ENCODE measurements around the gene CDK9. TPM values are rescaled to one million over a fixed set of nuclear protein-coding genes. Genes with fewer than 3 reads are reported as not detected.

The CDK9 gene
- total RNA-seq, 1 experiment from 2014 or later: 37.3 TPM

DNA sequence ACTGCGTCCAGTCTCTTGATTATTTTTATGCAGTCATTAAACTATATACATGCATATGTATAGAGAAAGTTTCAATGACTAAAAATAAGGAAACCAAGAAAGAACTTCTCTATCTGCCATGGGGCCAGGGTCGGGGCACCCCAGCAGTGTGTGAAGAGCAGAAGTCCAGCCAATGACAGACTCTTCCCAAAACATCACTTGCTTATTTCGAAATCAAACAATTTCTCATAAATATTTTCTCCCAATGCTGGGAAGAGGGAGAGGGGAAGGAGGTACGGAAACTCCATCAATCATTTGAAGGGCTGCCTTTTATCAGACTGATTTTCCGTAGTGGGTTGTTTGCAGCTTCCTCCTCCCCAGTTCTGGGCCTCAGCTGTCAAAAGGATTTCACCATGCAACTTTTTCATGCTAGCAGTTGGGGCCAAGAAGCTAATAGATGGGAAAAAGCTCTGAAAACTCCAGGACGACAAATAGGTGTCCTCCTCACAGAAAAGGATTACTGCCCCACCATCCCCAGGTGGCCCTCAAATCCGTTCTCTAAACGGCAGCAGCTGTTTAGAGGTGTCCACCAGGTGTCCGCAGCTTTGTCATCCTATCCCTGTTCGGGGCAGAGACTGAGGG is 16.2 kb downstream of the CDK9 start:
- no peak for TF ChIP-seq EZH2 (IDR thresholded peaks at IDR 0.05; ENCODE audit: low read length, unreplicated experiment)
- TF ChIP-seq EZH2phosphoT487 (IDR thresholded peaks at IDR 0.05; ENCODE audit: borderline replicate concordance, low read length): no peak
- TF ChIP-seq, protein P1, sequence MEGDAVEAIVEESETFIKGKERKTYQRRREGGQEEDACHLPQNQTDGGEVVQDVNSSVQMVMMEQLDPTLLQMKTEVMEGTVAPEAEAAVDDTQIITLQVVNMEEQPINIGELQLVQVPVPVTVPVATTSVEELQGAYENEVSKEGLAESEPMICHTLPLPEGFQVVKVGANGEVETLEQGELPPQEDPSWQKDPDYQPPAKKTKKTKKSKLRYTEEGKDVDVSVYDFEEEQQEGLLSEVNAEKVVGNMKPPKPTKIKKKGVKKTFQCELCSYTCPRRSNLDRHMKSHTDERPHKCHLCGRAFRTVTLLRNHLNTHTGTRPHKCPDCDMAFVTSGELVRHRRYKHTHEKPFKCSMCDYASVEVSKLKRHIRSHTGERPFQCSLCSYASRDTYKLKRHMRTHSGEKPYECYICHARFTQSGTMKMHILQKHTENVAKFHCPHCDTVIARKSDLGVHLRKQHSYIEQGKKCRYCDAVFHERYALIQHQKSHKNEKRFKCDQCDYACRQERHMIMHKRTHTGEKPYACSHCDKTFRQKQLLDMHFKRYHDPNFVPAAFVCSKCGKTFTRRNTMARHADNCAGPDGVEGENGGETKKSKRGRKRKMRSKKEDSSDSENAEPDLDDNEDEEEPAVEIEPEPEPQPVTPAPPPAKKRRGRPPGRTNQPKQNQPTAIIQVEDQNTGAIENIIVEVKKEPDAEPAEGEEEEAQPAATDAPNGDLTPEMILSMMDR (conservative IDR thresholded peaks at IDR 0.05; ENCODE audit: low read depth, low read length): peak; percentile 22; the same call in 1 of the 2 replicates
- Histone ChIP-seq H2AFZ (ENCODE audit: low read length) (peak overlapping the region; percentile 63), H4K20me1 (ENCODE audit: low read length) (no peaks in the 10 kb centered on the region), H3K4me2 (ENCODE audit: low read length) (peak overlapping the region; percentile 86), H3K9ac (ENCODE audit: low read length) (peak overlapping the region; percentile 11; the same call in 1 of the 2 replicates), H3K79me2 (ENCODE audit: low read length) (peaks cover 36% of the 10 kb centered on the region), H3K4me1 (ENCODE audit: insufficient read depth, low read length) (peaks cover 27% of the 10 kb centered on the region), H3K9me2 (replicated peaks; ENCODE audit: low read length) (no peaks in the 10 kb centered on the region), H3K27me3 (ENCODE audit: low read length) (no peaks in the 10 kb centered on the region), H3K9me3 (ENCODE audit: low read length) (no peaks in the 10 kb centered on the region), H3K4me3 (ENCODE audit: low read length) (peak overlapping the region; percentile 58; the same call in 1 of the 2 replicates), H3K27ac (ENCODE audit: low read length) (peak overlapping the region; percentile 46), H3F3A (ENCODE audit: low read length, unreplicated experiment) (no peaks in the 10 kb centered on the region), H3K36me3 (ENCODE audit: low read depth, low read length) (peaks cover 9% of the 10 kb centered on the region; the same call in 1 of the 2 replicates)
- intact Hi-C loops (cut with micrococcal nuclease): loop anchor here (5.0 kb wide), 1 partner anchor 110 kb away; no protein-coding TSS in a partner anchor
- ChIA-PET POLR2A (ENCODE audit: unreplicated experiment) (no interaction called here), CTCF (interaction anchor here (0.8 kb wide), 1 partner anchor 316 kb away, joined by 3 read pairs; no protein-coding TSS in a partner anchor)
- ATAC-seq (no peak; the same call in 1 of the 2 replicates), DNase-seq (no peak)
- BruUV-seq (replicated peaks): TSS peak; percentile 53

- ATAC-seq: peak; percentile 71
- H3K36me3 ChIP-seq (ENCODE audit: low read depth, low read length): peaks cover 9% of the 10 kb centered on the region; the same call in 1 of the 2 replicates
- H3K4me2 ChIP-seq (ENCODE audit: low read length): peak within 1 kb of the TSS; percentile 86
- peak within 1 kb of the TSS; percentile 88 for H3K4me3 ChIP-seq (ENCODE audit: low read length)
- no peaks in the 10 kb centered on the region for H3K9me3 ChIP-seq (ENCODE audit: low read length)
- H3K9me2 ChIP-seq (replicated peaks; ENCODE audit: low read length): no peaks in the 10 kb centered on the region
- no TSS peak for BruUV-seq (replicated peaks)
- peak; percentile 72 for DNase-seq
- H3K4me1 ChIP-seq (ENCODE audit: insufficient read depth, low read length): peaks cover 27% of the 10 kb centered on the region
- H3K27ac ChIP-seq (ENCODE audit: low read length): peak within 1 kb of the TSS; percentile 90
- TF ChIP-seq, protein P1 (conservative IDR thresholded peaks at IDR 0.05; ENCODE audit: low read depth, low read length): no peak
- TF ChIP-seq EZH2 (IDR thresholded peaks at IDR 0.05; ENCODE audit: low read length, unreplicated experiment) (no peak), EZH2phosphoT487 (IDR thresholded peaks at IDR 0.05; ENCODE audit: borderline replicate concordance, low read length) (no peak)
- no peaks in the 10 kb centered on the region for H4K20me1 ChIP-seq (ENCODE audit: low read length)
- H3K9ac ChIP-seq (ENCODE audit: low read length): peak within 1 kb of the TSS; percentile 98
- POLR2A ChIA-PET (ENCODE audit: unreplicated experiment): no interaction called here
- intact Hi-C loops (cut with micrococcal nuclease): loop anchor here (5.0 kb wide), 1 partner anchor 109 kb away; no protein-coding TSS in a partner anchor
- H3F3A ChIP-seq (ENCODE audit: low read length, unreplicated experiment): no peaks in the 10 kb centered on the region
- H2AFZ ChIP-seq (ENCODE audit: low read length): peak within 1 kb of the TSS; percentile 63
- no peaks in the 10 kb centered on the region for H3K27me3 ChIP-seq (ENCODE audit: low read length)
- peaks cover 36% of the 10 kb centered on the region for H3K79me2 ChIP-seq (ENCODE audit: low read length)
- CTCF ChIA-PET: interaction anchor here (0.8 kb wide), 1 partner anchor 315 kb away, joined by 3 read pairs; no protein-coding TSS in a partner anchor
These were observed 17.0 kb downstream of the CDK9 start, which contains the start of gene FPGS for GRCh38 chr9:127802576-127803443. Gene FPGS, plus strand, starts transcription at chr9:127802882. Its CDS starts 43 bp downstream, at chr9:127802925.

Data from PC-3 (cell line).